Hepatocyte (in vitro differentiated cells): ENCODE measurements around the gene YBEY. TPM values are rescaled to one million over a fixed set of nuclear protein-coding genes. Genes with fewer than 3 reads are reported as not detected.

Source experiments
- DNase-seq: peaks from one replicate; pipeline ENCODE4 v3.0.0-alpha.2; 2016; ENCODE audit warnings: low spot score
- H2AFZ ChIP-seq: fragments of 200-600 bp; sonication (generic); 2 replicates; pipeline ENCODE4 v1.6.0; 2016; ENCODE audit warnings: antibody characterized with exemption, mild to moderate bottlenecking
- H3K27ac ChIP-seq: fragments of 200-600 bp; sonication (generic); 2 replicates; pipeline ENCODE4 v1.5.1; 2016; ENCODE audit warnings: mild to moderate bottlenecking
- H3K27me3 ChIP-seq: fragments of 200-600 bp; sonication (generic); 2 replicates; pipeline ENCODE4 v1.6.1; 2016
- H3K36me3 ChIP-seq: fragments of 200-600 bp; sonication (generic); replicated peaks from 2 replicates; pipeline ENCODE4 v1.5.1; 2016; ENCODE audit warnings: low read depth; ENCODE audit not compliant: insufficient read depth
- H3K4me1 ChIP-seq: fragments of 200-600 bp; sonication (generic); 2 replicates; pipeline ENCODE4 v1.5.1; 2016; ENCODE audit warnings: mild to moderate bottlenecking, moderate library complexity; ENCODE audit not compliant: insufficient read depth
- H3K4me2 ChIP-seq: fragments of 200-600 bp; sonication (generic); 2 replicates; pipeline ENCODE4 v1.6.0; 2016
- H3K4me3 ChIP-seq: fragments of 200-600 bp; sonication (generic); 2 replicates; pipeline ENCODE4 v1.5.1; 2016; ENCODE audit warnings: mild to moderate bottlenecking
- H3K79me2 ChIP-seq: fragments of 200-600 bp; sonication (generic); 2 replicates; pipeline ENCODE4 v1.6.0; 2017; ENCODE audit warnings: mild to moderate bottlenecking
- H3K9me2 ChIP-seq: fragments of 200-600 bp; sonication (generic); replicated peaks from 2 replicates; pipeline ENCODE4 v1.6.0; 2017; ENCODE audit warnings: mild to moderate bottlenecking; ENCODE audit not compliant: insufficient read depth
- H3K9me3 ChIP-seq: fragments of 200-600 bp; sonication (generic); 2 replicates; pipeline ENCODE4 v1.5.1; 2016; ENCODE audit warnings: low read depth, mild to moderate bottlenecking
- H4K20me1 ChIP-seq: fragments of 200-600 bp; sonication (generic); 2 replicates; pipeline ENCODE4 v1.6.0; 2016; ENCODE audit warnings: mild to moderate bottlenecking; ENCODE audit not compliant: insufficient read depth, poor library complexity, severe bottlenecking
- CTCF ChIP-seq: fragments of 200-600 bp; sonication (generic); IDR thresholded peaks from 2 replicates; pipeline ENCODE4 v1.5.1; 2016; ENCODE audit warnings: antibody characterized with exemption, mild to moderate bottlenecking; ENCODE audit not compliant: poor library complexity
- EZH2 ChIP-seq: fragments of 200-600 bp; sonication (generic); IDR thresholded peaks from 2 replicates; pipeline ENCODE4 v1.6.1; 2016; ENCODE audit warnings: antibody characterized with exemption, mild to moderate bottlenecking, borderline replicate concordance
- EZH2phosphoT487 ChIP-seq: fragments of 200-600 bp; sonication (generic); IDR thresholded peaks from one replicate; pipeline ENCODE4 v1.6.1; 2018; ENCODE audit warnings: antibody characterized with exemption, mild to moderate bottlenecking, low read depth, moderate library complexity; ENCODE audit not compliant: unreplicated experiment, severe bottlenecking
- WGBS: methylation state at CpG from one replicate; pipeline ENCODE4 v1.1.6; 2016; ENCODE audit warnings: low lambda C conversion rate; ENCODE audit errors: missing lambda C conversion rate; 5-methylcytosine and 5-hydroxymethylcytosine counted together
- polyA plus RNA-seq: library from polyadenylated mRNA; unstranded; fragments of >200 nt; fragmentation: Nextera tagmentation; extraction: Ambion mirVana; gene quantifications from 2 replicates; pipeline ENCODE4 v1.2.1, GENCODE V29; 2016
- total RNA-seq: library from RNA; depleted of rRNA; stranded (reverse); fragments of >200 nt; gene quantifications from 2 replicates; pipeline ENCODE4 v1.2.3, GENCODE V29; 2014

Gene YBEY
- total and polyA plus RNA-seq, 2 experiments from 2014 or later: 13.9 to 25.4 TPM

- no peak overlapping the region for H2AFZ ChIP-seq
- H3K36me3 ChIP-seq: no peaks in the 10 kb centered on the region
- no peaks in the 10 kb centered on the region for H3K79me2 ChIP-seq
- H4K20me1 ChIP-seq: no peaks in the 10 kb centered on the region
- no peak for DNase-seq
- H3K4me2 ChIP-seq: no peak overlapping the region
- H3K4me3 ChIP-seq: no peak overlapping the region
- no peaks in the 10 kb centered on the region for H3K4me1 ChIP-seq
- H3K27ac ChIP-seq: no peak overlapping the region
- no peaks in the 10 kb centered on the region for H3K9me2 ChIP-seq
- H3K27me3 ChIP-seq: no peaks in the 10 kb centered on the region
- H3K9me3 ChIP-seq: no peaks in the 10 kb centered on the region
- WGBS: 100% methylated on average over 6 of the region's 6 CpGs
- TF ChIP-seq EZH2phosphoT487 (no peak), EZH2 (no peak)
Observed at GRCh38 chr21:46255758-46256337, 30.3 kb upstream of the YBEY start.

GRCh38 chr21:46256501-46256994, 29.6 kb upstream of the YBEY start:
- no peaks in the 10 kb centered on the region for H3K36me3 ChIP-seq
- H3K4me2 ChIP-seq: no peak overlapping the region
- H3K27ac ChIP-seq: no peak overlapping the region
- no peak for DNase-seq
- 97% methylated on average over 18 of the region's 18 CpGs for WGBS
- no peak overlapping the region for H2AFZ ChIP-seq
- no peaks in the 10 kb centered on the region for H3K4me1 ChIP-seq
- no peaks in the 10 kb centered on the region for H3K27me3 ChIP-seq
- H4K20me1 ChIP-seq: no peaks in the 10 kb centered on the region
- no peaks in the 10 kb centered on the region for H3K9me2 ChIP-seq
- no peaks in the 10 kb centered on the region for H3K9me3 ChIP-seq
- H3K79me2 ChIP-seq: no peaks in the 10 kb centered on the region
- no peak overlapping the region for H3K4me3 ChIP-seq
- no peak for TF ChIP-seq CTCF
- no peak for TF ChIP-seq EZH2phosphoT487
- TF ChIP-seq EZH2: no peak

GRCh38 chr21:46264046-46264689, 22.0 kb upstream of the YBEY start:
- Histone ChIP-seq H3K4me2 (no peak overlapping the region), H3K79me2 (no peaks in the 10 kb centered on the region), H3K27me3 (no peaks in the 10 kb centered on the region), H3K36me3 (no peaks in the 10 kb centered on the region), H3K27ac (no peak overlapping the region), H2AFZ (no peak overlapping the region), H4K20me1 (no peaks in the 10 kb centered on the region), H3K4me3 (no peak overlapping the region), H3K4me1 (no peaks in the 10 kb centered on the region), H3K9me2 (no peaks in the 10 kb centered on the region), H3K9me3 (no peaks in the 10 kb centered on the region)
- DNase-seq: no peak
- no peak for TF ChIP-seq CTCF
- TF ChIP-seq EZH2: no peak
- no peak for TF ChIP-seq EZH2phosphoT487
- WGBS: 94% methylated on average over 22 of the region's 22 CpGs

GRCh38 chr21:46264690-46265144, 21.4 kb upstream of the YBEY start:
- TF ChIP-seq EZH2phosphoT487 (no peak), EZH2 (no peak), CTCF (no peak)
- Histone ChIP-seq H3K79me2 (no peaks in the 10 kb centered on the region), H3K9me3 (no peaks in the 10 kb centered on the region), H3K36me3 (no peaks in the 10 kb centered on the region), H3K4me1 (no peaks in the 10 kb centered on the region), H3K27ac (no peak overlapping the region), H2AFZ (no peak overlapping the region), H3K4me3 (no peak overlapping the region), H4K20me1 (no peaks in the 10 kb centered on the region), H3K27me3 (no peaks in the 10 kb centered on the region), H3K4me2 (no peak overlapping the region), H3K9me2 (no peaks in the 10 kb centered on the region)
- WGBS: 99% methylated on average over 13 of the region's 13 CpGs
- no peak for DNase-seq
